Spleen (tissue), 13 donors: Measurements from ENCODE around the gene NYAP1. TPM values are rescaled to one million over a fixed set of nuclear protein-coding genes. Genes with fewer than 3 reads are reported as not detected.

Experiments used
- DNase-seq: peaks from one replicate; pipeline ENCODE4 v3.0.0-alpha.2; 2020
- H3K27ac ChIP-seq, 8 donors: fragments of 200-600 bp; sonication (generic) in 7 of 8; 1 replicate in 4 of 8; 2 replicates in 4 of 8; pipeline versions ENCODE4 v1.5.0 to v1.8.0; 2016 to 2021; ENCODE audit warnings: inconsistent platforms in 4 of 8, mild to moderate bottlenecking in 4 of 8, moderate library complexity in 1 of 8
- H3K27me3 ChIP-seq, 7 donors: fragments of 200-600 bp; sonication (generic) in 6 of 7; replicated peaks in 1 of 7; 1 replicate in 4 of 7; 2 replicates in 3 of 7; pipeline versions ENCODE4 v1.5.0 to v1.8.0; 2016 to 2021; ENCODE audit warnings: inconsistent platforms in 3 of 7, mild to moderate bottlenecking in 1 of 7
- H3K36me3 ChIP-seq, 6 donors: fragments of 200-600 bp; sonication (generic) in 5 of 6; 1 replicate in 4 of 6; 2 replicates in 2 of 6; pipeline versions ENCODE4 v1.5.0 to v1.8.0; 2016 to 2021; ENCODE audit warnings: inconsistent platforms in 2 of 6
- H3K4me1 ChIP-seq, 6 donors: fragments of 200-600 bp; sonication (generic) in 5 of 6; 1 replicate in 3 of 6; 2 replicates in 3 of 6; pipeline versions ENCODE4 v1.5.0 to v1.8.0; 2016 to 2021; ENCODE audit warnings: inconsistent platforms in 3 of 6
- H3K4me3 ChIP-seq, 8 donors: fragments of 200-600 bp; sonication (generic) in 7 of 8; 1 replicate in 4 of 8; 2 replicates in 4 of 8; pipeline versions ENCODE4 v1.5.0 to v1.8.0; 2016 to 2021; ENCODE audit warnings: inconsistent platforms in 4 of 8, mild to moderate bottlenecking in 4 of 8, moderate library complexity in 2 of 8
- H3K9me3 ChIP-seq, 8 donors: fragments of 200-600 bp; sonication (generic) in 7 of 8; 1 replicate in 4 of 8; 2 replicates in 4 of 8; pipeline versions ENCODE4 v1.5.0 to v1.8.0; 2016 to 2021; ENCODE audit warnings: inconsistent platforms in 4 of 8
- POLR2A ChIP-seq, 3 donors: fragments of 450-650 bp; IDR thresholded peaks; one replicate each; pipeline ENCODE4 v1.5.1; 2017; ENCODE audit warnings: antibody characterized with exemption in 3 of 3, mild to moderate bottlenecking in 1 of 3
- POLR2AphosphoS5 ChIP-seq, 3 donors: sonication (generic); formaldehyde crosslinking; IDR thresholded peaks; one replicate each; pipeline ENCODE4 v1.5.1; 2017; ENCODE audit warnings: antibody characterized with exemption in 3 of 3
- WGBS, 5 donors: extraction: QIAGEN DNeasy Blood & Tissue Kit in 3 of 5; methylation state at CpG; one replicate each; pipeline versions ENCODE4 v1.1.5 to v1.1.7; 2013 to 2018; 5-methylcytosine and 5-hydroxymethylcytosine counted together
- intact Hi-C: fragments of 100-400 bp; cut with DNase I; formaldehyde crosslinking; loops from one replicate; pipeline ENCODE4 v1.15.0; 2023; ENCODE audit warnings: low total_unique reads
- long read RNA-seq, 2 donors: transcript quantifications; one replicate each; lab custom pipeline, GENCODE V29; 2026
- polyA plus RNA-seq, 3 donors: library from polyadenylated mRNA; stranded (reverse); fragments of 200-250 nt; gene quantifications; one replicate each; pipeline ENCODE4 v1.2.1, GENCODE V29; 2013
- total RNA-seq, 7 donors: library from RNA; depleted of rRNA in 3 of 7; stranded (reverse); fragments of >200 nt in 3 of 7; fragmentation: NEBNext Ultra II Directional in 4 of 7; extraction: Animal tissue kit (Norgen Biotek cat#: 25700) in 4 of 7; gene quantifications; one replicate each; pipeline versions ENCODE4 v1.1.0 to v1.2.1, GENCODE V29; 2016 to 2021
- TF ChIP-seq, protein P1 (sequence below), 11 experiments: fragments of 200-600 bp in 7 of 11; fragments of 450-650 bp in 4 of 11; sonication (generic) in 4 of 11; IDR thresholded peaks in 8 of 11; conservative IDR thresholded peaks in 3 of 11; 1 replicate in 7 of 11; 2 replicates in 4 of 11; pipeline versions ENCODE4 v1.4.0 to v1.8.0; 2016 to 2021; ENCODE audit warnings: antibody characterized with exemption in 11 of 11, inconsistent platforms in 4 of 11, mild to moderate bottlenecking in 1 of 11
- donor health status: healthy with polysubstance abuse.
- donor health status: DM: no; HTN: no; CAD: no; lungs with moderate emphysema.
- donor health status: DM: no; HTN: no; CAD: no.
- donor health status: Bipolar disorder and iron deficiency.
- donor health status: healthy.
- donor health status: DM: no; HTN: no; CAD: no.
- donor health status: DM: yes; HTN: yes; CAD: no.

NYAP1 gene
- total RNA-seq (1 to 10 TPM in 3 of 7 donors, under 1 TPM in 3, not detected in 1; 0.32 to 2.1 (median 1.2) TPM), polyA plus RNA-seq (under 1 TPM; 0.07 to 0.54 (median 0.14) TPM)
- long read RNA-seq, donor 1, partial matches to known transcripts = 0 of 1 reads
- long read RNA-seq, donor 1, other reads (novel, unspliced or antisense) = 0 of 1 reads
- long read RNA-seq, donor 2, partial matches to known transcripts = 5 of 5 reads
- long read RNA-seq, donor 2, other reads (novel, unspliced or antisense) = 0 of 5 reads

DNA sequence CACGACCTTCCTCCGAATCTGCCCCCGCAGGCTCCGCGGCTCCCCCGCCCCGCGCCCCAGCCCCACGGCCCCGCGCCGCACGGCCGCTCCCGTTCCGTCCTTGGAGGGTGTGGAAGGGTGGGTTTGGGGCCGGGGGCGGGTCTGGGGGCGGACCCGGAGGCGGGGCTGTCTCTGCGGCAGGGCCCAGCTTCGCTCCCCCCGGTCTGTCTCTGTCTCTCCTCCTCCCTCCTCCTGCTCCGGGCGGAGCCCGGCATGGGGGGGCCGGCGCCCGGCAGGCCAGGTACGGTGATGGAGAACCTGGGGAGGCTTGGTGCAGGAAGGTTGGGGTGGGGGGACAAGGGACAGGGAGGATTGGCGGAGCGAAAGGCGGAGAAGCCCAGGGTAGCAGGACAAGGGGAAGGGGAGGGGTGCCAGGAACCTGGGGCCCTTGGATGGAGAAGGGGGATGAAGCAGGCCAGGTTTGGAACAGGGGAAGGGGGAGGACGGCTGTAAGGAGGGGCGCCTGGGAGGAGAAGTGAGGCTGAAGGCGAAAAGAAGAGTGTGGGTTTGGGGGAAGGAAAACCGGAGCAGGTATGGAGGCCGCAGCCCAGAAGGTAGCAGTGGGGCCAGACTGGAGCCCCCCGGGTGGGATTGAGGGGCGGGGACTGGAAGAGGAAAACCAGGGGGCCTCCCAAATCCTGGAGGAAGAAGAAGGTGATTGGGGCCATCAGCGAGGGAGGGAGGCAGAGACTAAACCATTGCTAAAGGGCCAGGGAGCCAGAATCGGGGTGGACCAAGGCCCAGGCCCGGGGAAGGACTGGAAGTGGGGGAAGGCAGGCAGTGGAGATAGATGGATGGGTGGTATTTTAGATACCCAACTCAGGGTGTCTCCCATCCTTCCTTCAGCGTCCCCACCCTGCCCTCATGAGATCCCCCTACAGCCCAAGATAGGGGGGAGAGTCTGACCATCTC lies at the start of gene NYAP1:
Gene NYAP1, plus strand, starts transcription at position 206 of the 951 bp plus-strand sequence. CDS start 1,385 bp downstream, outside the sequence.
- H3K36me3 ChIP-seq = no peaks in the 10 kb centered on the region
- TF ChIP-seq POLR2A (IDR thresholded peaks at IDR 0.05) = no peak
- TF ChIP-seq POLR2AphosphoS5 (IDR thresholded peaks at IDR 0.05) = no peak
- TF ChIP-seq, protein P1, sequence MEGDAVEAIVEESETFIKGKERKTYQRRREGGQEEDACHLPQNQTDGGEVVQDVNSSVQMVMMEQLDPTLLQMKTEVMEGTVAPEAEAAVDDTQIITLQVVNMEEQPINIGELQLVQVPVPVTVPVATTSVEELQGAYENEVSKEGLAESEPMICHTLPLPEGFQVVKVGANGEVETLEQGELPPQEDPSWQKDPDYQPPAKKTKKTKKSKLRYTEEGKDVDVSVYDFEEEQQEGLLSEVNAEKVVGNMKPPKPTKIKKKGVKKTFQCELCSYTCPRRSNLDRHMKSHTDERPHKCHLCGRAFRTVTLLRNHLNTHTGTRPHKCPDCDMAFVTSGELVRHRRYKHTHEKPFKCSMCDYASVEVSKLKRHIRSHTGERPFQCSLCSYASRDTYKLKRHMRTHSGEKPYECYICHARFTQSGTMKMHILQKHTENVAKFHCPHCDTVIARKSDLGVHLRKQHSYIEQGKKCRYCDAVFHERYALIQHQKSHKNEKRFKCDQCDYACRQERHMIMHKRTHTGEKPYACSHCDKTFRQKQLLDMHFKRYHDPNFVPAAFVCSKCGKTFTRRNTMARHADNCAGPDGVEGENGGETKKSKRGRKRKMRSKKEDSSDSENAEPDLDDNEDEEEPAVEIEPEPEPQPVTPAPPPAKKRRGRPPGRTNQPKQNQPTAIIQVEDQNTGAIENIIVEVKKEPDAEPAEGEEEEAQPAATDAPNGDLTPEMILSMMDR (IDR thresholded peaks at IDR 0.05 in 8 of 11, conservative IDR thresholded peaks at IDR 0.05 in 3 of 11) = no peak
- DNase-seq = no peak
- peak within 1 kb of the TSS in 5 of 8 donors; percentile 38 to 68 (median 45) for H3K27ac ChIP-seq
- H3K9me3 ChIP-seq = no peaks in the 10 kb centered on the region
- H3K27me3 ChIP-seq = peaks cover 0 to 7% (median 0%) of the 10 kb centered on the region in 7 donors
- 23 to 43% (median 29%) methylated on average over 24 to 45 of the region's 45 CpGs for WGBS, 5 donors
- intact Hi-C loops = no loop called here
- H3K4me3 ChIP-seq = peak within 1 kb of the TSS; percentile 43 to 85 (median 52)
- peaks cover 13 to 51% (median 26%) of the 10 kb centered on the region in 6 donors for H3K4me1 ChIP-seq

DNA sequence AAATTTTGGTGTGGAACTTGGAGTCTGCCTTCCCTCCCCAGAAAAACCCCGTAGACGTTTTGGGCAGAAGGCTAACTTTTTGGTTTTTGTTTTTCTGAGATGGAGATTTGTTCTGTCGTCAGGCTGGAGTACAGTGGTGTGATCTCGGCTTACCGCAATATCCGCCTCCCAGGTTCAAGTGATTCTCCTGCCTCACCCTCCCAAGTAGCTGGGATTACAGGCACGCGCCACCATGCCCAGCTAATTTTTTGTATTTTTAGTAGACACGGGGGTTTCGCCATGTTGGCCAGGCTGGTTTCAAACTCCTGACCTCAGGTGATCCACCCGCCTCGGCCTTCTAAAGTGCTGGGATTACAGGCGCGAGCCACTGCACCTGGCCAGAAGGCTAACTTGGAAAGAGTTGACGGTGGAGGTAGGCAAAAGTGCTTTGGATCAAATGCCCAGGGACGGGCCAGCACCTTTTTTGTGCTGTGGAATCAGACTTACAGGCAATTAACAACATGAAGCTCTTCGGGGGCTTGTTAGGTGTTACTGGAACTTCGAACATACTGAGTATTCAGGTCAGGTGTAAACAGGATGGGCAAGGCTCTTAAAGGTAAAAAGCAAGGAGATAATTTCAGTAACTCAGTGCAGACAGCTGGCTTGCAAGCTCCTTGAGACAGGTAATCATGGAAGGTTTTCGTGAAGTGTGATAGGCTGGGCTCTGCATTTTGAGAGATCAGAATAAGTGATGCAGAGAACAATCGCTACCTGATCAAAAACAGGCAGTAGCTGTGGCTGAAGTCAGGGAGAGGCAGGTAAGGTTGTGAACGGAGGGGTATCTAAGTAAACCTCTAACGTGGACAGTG lies 49.2 kb upstream of the NYAP1 start:
- H3K4me1 ChIP-seq = peaks cover 45 to 89% (median 66%) of the 10 kb centered on the region in 6 donors
- peak overlapping the region; percentile 95 to 100 (median 99) for H3K27ac ChIP-seq
- H3K4me3 ChIP-seq = peak overlapping the region; percentile 77 to 97 (median 86)
- no peaks in the 10 kb centered on the region for H3K9me3 ChIP-seq
- H3K27me3 ChIP-seq = no peaks in the 10 kb centered on the region
- H3K36me3 ChIP-seq = peaks cover 2 to 47% (median 23%) of the 10 kb centered on the region in 6 donors
- DNase-seq = no peak
- TF ChIP-seq, protein P1 (IDR thresholded peaks at IDR 0.05 in 8 of 11, conservative IDR thresholded peaks at IDR 0.05 in 3 of 11) = no peak
- TF ChIP-seq POLR2AphosphoS5 (IDR thresholded peaks at IDR 0.05) = peak in 1 of 3 donors; percentile 37
- intact Hi-C loops = no loop called here
- WGBS, 5 donors = 74 to 85% (median 78%) methylated on average over 22 of the region's 22 CpGs

- H3K4me1 ChIP-seq = peaks cover 43 to 90% (median 65%) of the 10 kb centered on the region in 6 donors
- H3K27ac ChIP-seq = peak overlapping the region; percentile 95 to 100 (median 99)
- WGBS, 5 donors = 2 to 3% (median 2%) methylated on average over 35 to 81 of the region's 81 CpGs
- peak; percentile 92 for DNase-seq
- TF ChIP-seq, protein P1 (IDR thresholded peaks at IDR 0.05 in 8 of 11, conservative IDR thresholded peaks at IDR 0.05 in 3 of 11) = peak in 2 of 11 experiments; percentile 7 to 8
- TF ChIP-seq POLR2AphosphoS5 (IDR thresholded peaks at IDR 0.05) = peak; percentile 81 to 87 (median 82)
- no peak for TF ChIP-seq POLR2A (IDR thresholded peaks at IDR 0.05)
- no peaks in the 10 kb centered on the region for H3K27me3 ChIP-seq
- peak overlapping the region; percentile 77 to 97 (median 86) for H3K4me3 ChIP-seq
- no peaks in the 10 kb centered on the region for H3K9me3 ChIP-seq
- H3K36me3 ChIP-seq = peaks cover 2 to 47% (median 23%) of the 10 kb centered on the region in 6 donors
- intact Hi-C loops = no loop called here
These were observed 48.1 kb upstream of the NYAP1 start for GRCh38 chr7:100435401-100436304.
